Right ventricle myocardium superior (tissue), 1 donor: ENCODE data around the gene NFAT5. TPM values are rescaled to one million over a fixed set of nuclear protein-coding genes. Genes with fewer than 3 reads are reported as not detected.
"Not testable (repeated sequence)": the region's sequence is repeated elsewhere in the genome, so short reads cannot be mapped to it uniquely, and the experiment has no call there.

Source experiments
- ATAC-seq: fragments of 200-7000 bp; cut with Tn5 transposase; one replicate; pipeline ENCODE4 v1.9.1; 2020; ENCODE audit warnings: mild to moderate bottlenecking; ENCODE audit not compliant: poor library complexity
- DNase-seq: peaks from one replicate; pipeline ENCODE4 v3.0.0-alpha.2; 2020
- intact Hi-C: fragments of 100-400 bp; cut with DNase I; formaldehyde crosslinking; loops from one replicate; pipeline ENCODE4 v1.11.2; 2022
- total RNA-seq: library from RNA; stranded (reverse); fragmentation: NEBNext Ultra II Directional; extraction: Animal tissue kit (Norgen Biotek cat#: 25700); gene quantifications from one replicate; pipeline ENCODE4 v1.2.1, GENCODE V29; 2021
- donor health status: DM: no; HTN: yes; CAD: no; lungs with severe emphysema.

NFAT5 gene
- total RNA-seq, 1 donor from 2014 or later, result 13.9 TPM

DNA sequence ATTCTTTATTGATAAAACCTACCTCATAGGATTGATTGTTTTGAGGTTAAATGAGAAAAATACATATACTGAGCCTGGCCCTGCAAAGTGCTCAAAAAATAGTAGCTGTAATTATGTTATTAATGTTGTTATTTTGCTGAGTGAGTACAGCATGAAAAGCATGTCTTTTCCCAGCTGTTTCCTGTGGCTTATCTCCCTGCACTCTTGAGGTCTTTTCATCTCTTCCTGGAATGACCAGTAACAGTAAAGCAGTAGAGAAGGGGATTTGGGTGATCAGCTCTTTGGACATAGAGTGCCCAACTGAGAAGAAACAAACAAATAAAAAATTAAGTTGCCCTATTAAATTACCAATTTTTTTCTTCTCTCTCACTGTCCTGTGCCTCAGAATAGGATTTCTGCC, 53.7 kb downstream of the NFAT5 start:
- DNase-seq, result no peak
- ATAC-seq, result no peak
- intact Hi-C loops, result no loop called here

DNA sequence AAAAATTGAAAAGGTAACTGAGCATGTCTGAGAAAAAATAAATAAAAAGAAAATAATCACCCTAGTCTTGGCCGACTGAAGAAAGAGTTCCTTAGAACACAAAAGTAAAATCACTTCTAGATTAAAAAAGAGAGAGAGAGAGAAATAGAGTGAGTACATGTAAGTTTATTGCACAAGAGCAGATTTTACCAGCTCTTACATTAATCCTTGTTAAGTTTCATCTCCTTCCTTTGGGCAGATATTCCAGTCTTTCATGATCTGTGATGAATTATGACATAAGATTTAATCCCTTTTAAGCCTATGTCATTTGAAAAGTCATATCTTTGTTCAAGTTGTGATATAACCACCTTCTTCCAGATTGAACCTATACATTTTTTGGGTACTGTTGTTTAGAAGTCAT, 54.8 kb downstream of the NFAT5 start:
- DNase-seq, result no peak
- no peak for ATAC-seq
- intact Hi-C loops, result no loop called here

DNA sequence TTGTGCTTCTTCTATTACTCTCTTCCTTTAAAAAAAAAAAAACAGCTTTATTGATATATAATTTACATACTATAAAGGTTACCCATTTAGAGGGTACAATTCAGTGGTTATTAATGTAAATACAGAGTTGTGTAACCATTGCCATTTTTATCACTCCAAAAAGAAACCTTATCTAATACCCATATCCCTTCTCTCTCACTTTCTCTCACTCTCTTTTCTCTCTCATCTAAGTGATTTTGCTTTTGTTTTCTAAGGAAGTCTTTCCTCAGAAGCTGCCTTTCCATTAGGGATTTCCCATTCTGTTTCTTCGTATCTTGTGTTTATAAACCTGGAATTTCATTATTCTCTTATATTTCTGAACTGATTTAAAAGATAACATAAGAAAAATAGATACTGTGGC, 55.5 kb downstream of the NFAT5 start:
- intact Hi-C loops, result no loop called here
- DNase-seq, result no peak
- ATAC-seq, result no peak

DNA sequence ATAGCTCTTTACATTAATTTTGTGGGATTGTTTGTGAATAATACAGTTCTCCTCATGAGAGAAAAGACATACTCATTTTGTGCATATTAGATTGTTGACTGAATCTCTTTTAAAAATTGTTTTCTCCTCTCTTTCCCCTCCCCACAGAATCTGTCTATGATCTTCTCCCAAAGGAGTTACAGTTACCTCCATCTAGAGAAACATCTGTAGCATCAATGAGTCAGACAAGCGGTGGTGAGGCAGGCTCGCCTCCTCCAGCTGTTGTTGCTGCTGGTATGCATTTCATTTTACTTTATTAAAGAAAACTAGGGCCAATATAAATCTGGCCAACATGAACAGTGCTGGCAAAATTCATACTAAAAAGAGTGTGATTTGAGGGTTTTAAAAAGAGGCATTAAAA, 60.5 kb downstream of the NFAT5 start:
- intact Hi-C loops, result no loop called here
- ATAC-seq (no peak), DNase-seq (no peak)

DNA sequence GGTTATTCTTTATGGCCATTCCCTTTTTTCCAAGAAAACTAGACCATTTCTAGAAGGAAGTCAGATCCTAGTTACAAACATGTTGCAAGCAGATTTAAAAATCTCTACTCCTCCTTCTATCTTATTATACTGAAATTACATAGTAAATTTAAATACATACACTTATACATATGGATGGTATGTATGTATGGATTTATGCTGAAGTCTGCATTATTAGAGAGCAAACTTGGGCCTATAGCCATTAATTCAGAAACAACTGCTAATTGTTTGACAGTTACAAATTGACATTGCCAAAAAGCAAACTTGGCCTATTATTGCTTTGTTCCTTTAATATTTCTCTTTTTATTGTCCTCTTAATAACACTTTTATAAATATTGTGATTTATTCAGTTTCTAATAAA, 67.1 kb downstream of the NFAT5 start:
- intact Hi-C loops, result no loop called here
- no peak for DNase-seq
- no peak for ATAC-seq

DNA sequence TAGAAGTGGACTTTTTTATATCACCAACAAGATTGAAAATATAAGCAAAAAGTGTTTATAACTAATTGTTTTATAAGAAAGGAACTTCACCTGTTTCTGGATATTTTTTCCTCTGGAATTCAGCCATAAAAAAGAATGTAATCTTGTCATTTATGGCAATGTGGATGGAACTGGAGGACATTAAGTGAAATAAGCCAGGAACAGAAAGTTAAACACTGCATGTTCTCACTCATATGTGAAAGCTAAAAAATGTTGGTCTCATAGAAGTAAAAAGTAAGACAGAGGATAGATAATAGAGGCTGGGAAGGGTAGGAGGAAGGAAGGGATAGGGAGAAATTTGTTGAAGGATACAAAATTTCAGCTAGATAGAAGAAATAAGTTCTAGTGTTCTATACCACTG, 67.6 kb downstream of the NFAT5 start:
- intact Hi-C loops, result no loop called here
- no peak for DNase-seq
- no peak for ATAC-seq

DNA sequence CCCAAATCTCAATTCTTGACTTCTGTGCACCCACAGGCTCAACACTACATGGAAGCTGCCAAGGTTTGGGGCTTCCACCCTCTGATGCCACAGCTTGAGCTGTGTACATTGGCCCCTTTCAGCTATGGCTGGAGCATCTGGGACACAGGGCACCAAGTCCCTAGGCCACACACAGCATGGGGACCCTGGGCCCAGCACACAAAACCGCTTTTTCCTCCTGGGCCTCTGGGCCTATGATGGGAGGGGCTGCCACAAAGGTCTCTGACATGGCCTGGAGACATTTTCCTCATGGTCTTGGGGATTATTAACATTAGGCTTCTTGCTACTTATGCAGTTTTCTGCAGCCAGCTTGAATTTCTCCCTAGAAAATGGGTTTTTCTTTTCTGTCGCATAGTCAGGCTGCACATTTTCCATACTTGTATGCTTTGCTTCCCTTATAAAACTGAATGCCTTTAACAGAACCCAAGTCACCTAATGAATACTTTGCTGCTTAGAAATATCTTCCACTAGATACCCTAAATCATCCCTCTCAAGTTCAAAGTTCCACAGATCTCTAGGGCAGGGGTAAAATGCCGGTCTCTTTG, 70.9 kb downstream of the NFAT5 start:
- DNase-seq, intact Hi-C loops, ATAC-seq: not testable (repeated sequence)

DNA sequence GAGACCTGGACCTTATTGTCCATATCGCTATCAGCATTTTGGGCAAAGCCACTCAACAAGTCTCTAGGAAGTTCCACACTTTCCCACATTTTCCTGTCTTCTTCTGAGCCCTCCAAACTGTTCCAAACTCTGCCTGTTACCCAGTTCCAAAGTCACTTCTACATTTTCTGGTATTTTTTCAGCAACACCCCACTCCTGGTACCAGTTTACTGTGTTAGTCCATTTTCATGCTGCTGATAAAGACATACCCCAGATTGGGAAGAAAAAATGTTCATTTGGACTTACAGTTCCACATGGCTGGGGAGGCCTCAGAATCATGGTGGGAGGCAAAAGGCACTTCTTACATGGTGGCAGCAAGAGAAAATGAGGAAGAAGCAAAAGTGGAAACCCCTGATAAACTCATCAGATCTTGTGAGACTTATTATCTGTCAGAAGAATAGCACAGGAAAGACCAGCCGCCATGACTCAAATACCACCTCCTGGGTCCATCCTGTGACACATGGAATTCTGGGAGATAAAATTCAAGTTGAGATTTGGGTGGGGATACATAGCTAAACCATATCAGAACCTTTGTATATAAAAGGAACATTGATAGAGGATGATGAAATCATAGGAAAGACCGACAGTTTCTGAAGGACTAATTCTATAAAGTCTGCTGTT, 71.6 kb downstream of the NFAT5 start:
- DNase-seq, ATAC-seq, intact Hi-C loops: not testable (repeated sequence)

DNA sequence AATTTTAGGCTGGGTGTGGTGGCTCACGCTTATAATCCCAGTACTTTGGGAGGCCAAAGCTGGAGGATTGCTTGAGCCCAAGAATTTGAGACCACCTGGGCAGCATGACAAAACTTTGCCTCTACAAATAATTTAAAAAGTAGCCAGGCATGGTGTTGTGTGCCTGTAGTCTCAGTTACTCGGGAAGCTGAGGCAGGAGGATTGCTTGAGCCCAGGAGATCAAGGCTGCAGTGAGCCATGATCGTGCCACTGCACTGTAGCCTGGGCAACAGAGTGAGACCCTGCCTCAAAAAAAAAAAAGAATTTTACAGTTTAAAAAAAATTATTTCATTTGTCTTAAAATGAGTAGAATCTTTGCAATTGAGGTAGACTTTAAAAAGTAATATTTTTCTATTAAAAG, 78.2 kb downstream of the NFAT5 start:
- DNase-seq, intact Hi-C loops, ATAC-seq: not testable (repeated sequence)

DNA sequence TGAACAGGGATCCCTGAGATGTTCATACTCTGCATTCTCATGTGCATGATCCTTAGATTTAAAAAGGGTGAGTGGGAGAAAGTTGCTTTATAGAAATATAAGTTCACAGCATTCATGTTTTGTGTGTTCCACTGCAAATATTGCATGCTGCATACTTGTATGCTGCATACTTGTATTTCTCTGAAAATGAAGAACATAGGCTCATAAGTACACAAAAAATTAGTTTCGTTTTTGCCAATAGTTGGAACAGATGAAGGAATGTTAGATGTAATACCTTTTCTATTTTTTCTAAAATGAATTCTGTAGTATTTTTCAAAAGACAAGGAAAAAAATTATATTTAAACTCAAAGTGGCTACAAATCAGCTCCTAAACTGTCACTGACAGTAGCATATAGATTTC, 79.0 kb downstream of the NFAT5 start:
- ATAC-seq (no peak), DNase-seq (no peak)
- intact Hi-C loops, result no loop called here

DNA sequence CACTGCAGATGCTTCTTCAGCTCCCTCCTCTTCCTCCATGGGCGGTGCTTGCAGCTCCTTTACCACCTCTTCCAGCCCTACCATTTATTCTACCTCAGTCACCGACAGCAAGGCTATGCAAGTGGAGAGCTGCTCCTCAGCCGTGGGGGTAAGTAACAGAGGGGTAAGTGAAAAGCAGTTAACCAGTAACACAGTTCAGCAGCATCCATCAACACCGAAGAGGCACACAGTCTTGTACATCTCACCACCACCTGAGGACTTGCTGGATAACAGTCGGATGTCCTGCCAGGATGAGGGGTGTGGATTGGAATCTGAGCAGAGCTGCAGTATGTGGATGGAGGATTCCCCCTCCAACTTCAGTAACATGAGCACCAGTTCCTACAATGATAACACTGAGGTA, 81.3 kb downstream of the NFAT5 start:
- no peak for ATAC-seq
- intact Hi-C loops, result no loop called here

DNA sequence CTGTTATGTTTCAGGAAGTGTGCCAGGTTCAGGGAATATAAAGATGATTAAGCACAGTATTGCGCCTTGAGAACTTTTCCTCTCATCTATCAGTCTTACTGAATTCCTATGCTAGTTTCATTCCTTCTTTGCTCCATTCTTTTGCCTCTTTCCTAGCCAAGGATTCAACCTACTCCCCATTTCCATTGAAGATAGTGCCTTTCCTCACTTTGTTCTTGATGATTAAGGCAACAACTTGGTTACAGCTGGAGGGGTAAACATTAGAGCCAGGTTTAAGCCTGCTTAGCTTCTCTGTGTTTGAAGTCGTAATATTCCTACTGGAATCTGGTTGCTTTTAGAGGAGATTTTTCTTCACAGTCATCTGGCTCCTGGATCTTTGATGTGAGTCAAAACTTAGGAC, 85.5 kb downstream of the NFAT5 start:
- no peak for ATAC-seq
- intact Hi-C loops, result no loop called here

More for the DNA sequence above, 81.3 kb downstream of the NFAT5 start:
- no peak for DNase-seq

DNA sequence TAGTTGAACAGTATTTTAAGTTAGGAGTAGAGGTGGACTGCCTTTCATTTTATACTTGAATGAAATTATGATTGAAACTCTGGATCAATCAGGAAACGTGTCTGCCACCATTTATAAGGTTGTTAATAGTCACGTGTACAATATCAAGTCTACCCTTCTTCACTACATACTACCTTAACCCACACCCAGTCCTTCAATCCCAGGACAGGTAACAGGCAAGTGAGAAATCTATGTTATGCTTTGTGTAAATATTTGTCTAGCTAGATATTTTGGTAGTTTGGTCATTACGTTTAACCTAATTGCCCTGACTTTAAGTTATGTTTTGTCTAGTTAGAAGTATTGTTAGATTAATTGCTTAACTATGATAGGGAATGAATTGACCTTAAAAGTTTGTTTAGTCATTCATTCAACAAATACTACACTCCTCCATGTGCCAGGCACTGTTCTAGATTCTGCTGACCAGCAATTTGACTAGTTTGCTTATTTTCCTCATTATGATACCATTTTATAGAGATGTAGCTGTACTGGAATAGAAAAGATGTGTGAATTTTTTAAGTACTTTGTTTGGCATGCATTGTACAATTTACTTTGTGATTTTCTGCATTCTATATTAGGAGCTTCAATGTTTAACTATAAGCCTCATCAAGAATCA, 88.6 kb downstream of the NFAT5 start:
- ATAC-seq (no peak), DNase-seq (no peak)
- intact Hi-C loops, result no loop called here

More for the DNA sequence above, 85.5 kb downstream of the NFAT5 start:
- DNase-seq, result no peak

DNA sequence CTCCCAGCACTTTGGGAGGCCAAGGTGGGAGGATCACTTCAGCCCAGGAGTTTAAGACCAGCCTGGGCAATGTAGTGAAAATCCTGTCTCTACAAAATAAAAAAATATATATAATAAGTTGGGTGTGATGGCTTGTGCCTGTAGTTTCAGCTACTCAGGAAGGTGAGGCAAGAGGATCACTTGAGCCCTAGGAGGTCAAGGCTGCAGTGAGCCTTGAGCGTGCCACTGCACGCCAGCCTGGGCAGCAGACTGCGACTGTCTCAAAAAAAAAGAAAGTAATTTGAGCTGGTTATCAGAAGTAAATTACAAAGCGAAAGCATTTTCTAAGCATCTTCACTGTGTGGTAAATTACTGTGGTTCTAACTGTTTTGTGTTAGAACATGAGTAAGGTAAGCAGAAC, 94.4 kb downstream of the NFAT5 start:
- intact Hi-C loops, result no loop called here
- ATAC-seq (no peak), DNase-seq (no peak)

DNA sequence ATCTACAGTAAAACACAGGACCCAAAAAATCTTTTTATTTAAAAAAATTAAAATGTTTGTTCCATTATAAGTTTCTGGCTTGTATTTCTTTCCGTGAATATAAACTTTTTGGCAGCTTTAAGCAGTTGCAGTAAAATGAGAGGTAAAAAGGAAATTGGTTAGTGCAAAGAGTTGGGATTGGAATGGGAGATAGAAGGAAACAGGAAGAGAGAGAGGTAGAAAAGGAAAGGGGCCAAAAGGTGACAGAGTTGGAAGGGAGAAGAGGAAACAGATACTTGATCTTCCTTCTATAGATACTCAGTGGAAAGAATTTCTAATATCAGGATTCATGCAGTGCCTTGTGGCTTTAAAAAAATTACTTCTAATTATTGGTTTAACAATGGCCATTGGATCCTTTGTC, 97.1 kb downstream of the NFAT5 start:
- ATAC-seq, result no peak
- DNase-seq, result no peak
- intact Hi-C loops, result no loop called here

DNA sequence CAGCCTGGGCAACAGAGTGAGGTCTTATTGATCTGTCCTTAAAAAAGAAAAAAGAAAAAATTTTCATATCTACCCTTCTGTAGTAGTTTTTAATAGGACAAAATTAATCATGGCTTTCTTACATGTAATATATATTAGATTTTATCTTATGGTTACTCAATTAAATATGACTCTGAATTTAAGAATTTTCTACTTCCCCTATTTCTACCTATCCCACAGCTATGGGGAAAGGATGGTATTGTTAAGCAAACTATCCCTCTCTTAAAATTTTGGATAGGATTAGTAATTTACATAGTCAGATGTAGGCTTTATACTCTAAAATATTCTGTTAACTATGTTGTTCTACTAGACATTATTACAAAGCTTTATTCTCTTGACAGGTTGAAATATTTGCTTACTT, 98.1 kb downstream of the NFAT5 start:
- ATAC-seq, result no peak
- intact Hi-C loops, result no loop called here

DNA sequence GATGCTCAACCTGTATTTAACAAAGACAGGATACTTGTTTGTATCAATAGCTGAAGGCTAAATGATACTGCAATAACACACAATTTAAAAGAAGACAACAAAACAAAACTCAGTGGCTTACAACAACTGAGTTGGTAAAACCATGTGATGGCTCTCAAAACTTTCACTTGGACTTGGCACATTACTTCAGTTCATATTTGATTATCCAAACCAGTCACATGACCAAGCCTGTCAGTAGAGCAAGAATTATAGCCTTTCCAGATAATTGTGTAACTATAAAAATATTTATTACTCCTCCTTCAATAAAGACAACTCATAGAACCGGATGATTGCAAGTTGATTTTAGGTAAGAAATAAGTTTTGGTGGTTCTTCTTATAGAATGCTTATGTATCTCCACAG, 103.8 kb downstream of the NFAT5 start:
- intact Hi-C loops, result no loop called here
- no peak for ATAC-seq
- no peak for DNase-seq

More for the DNA sequence above, 98.1 kb downstream of the NFAT5 start:
- no peak for DNase-seq

DNA sequence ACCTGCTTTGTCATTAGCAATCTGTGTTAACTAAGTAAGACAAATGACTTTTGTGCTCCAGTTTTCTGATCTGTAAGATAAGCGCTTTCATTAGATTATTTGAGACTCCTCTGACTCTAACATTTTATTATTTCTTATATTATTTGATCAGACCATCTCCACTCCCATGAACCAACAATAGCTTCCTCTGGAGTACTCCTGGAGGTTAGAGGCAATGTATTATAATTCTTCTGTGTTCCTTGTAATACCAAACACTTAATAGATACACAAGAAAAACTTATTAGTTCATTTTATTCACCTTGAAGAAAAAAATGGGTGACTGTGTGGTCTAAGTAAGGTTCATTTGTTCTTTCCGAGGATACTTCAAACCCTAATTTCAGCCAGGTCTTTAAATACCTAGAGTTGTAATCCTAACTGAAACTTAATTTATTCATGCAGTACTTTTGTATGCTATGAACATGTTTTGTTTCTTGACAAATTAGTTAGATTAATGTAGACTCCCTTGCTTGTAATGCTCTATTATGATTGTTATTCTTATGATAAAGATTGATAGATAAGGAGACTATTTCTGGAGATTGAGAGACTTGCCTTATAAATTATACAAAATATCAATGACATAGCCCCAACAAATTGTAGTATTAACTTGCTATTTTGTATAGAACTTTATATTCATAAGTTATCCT, 106.7 kb downstream of the NFAT5 start:
- intact Hi-C loops, result no loop called here

DNA sequence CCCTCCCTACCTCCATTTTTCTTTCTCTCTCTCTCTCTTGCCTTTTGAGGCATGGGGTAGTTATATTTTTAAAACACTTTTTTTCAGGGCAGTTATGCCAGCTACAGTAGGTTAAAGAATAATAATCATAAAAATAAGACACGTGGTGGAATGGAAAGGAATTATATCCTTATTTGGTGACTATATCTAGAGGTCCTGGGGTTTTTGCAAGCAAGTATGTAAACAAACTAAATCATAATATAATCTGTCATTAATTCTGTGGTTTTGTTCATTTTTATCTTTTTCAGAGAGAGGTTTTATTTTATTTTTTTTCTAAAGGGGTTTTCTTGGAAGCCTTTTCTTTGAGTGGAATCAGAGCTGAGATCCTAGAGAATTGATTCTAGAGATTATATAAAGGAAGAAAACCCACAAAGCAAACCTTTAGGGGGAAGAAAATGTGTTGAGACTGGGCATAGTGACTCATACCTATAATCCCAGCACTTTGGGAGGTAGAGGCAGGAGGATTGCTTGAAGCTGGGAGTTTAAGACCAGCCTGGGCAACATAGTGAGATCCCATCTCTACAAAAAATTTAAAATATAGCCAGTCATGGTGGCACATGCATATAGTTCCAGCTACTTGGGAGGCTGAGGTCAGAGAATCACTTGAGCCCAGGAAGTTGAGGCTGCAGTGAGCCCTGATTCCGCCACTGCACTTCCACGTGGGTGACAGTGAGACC, 107.4 kb downstream of the NFAT5 start:
- no peak for ATAC-seq
- intact Hi-C loops, result no loop called here
- DNase-seq, result no peak

More for the DNA sequence above, 106.7 kb downstream of the NFAT5 start:
- no peak for DNase-seq
- no peak for ATAC-seq
